Skeletal muscle satellite cell (primary cell): ENCODE data around the gene UBC.
A peak's percentile ranks its signal among the peaks of the same experiment; 100 is the strongest.
"Not testable (repeated sequence)": the region's sequence is repeated elsewhere in the genome, so short reads cannot be mapped to it uniquely, and the experiment has no call there.

ENCODE experiments used
- H3K27me3 ChIP-seq: 2 replicates; pipeline ENCODE4 v1.7.0; 2013; ENCODE audit warnings: low read length; ENCODE audit not compliant: control insufficient read depth, insufficient read depth
- H3K36me3 ChIP-seq: 2 replicates; pipeline ENCODE4 v1.7.0; 2013; ENCODE audit warnings: mild to moderate bottlenecking, control low read depth, low read length; ENCODE audit not compliant: insufficient read depth
- H3K4me1 ChIP-seq: 2 replicates; pipeline ENCODE4 v1.7.0; 2013; ENCODE audit warnings: low read length; ENCODE audit not compliant: control insufficient read depth, insufficient read depth
- H3K4me2 ChIP-seq: 2 replicates; pipeline ENCODE4 v1.7.0; 2013; ENCODE audit warnings: mild to moderate bottlenecking, low read length
- H3K4me3 ChIP-seq: 2 replicates; pipeline ENCODE4 v1.7.0; 2013; ENCODE audit warnings: low read length
- H3K9ac ChIP-seq: 2 replicates; pipeline ENCODE4 v1.7.0; 2013; ENCODE audit warnings: mild to moderate bottlenecking, low read depth, low read length, moderate library complexity
- H3K9me3 ChIP-seq: replicated peaks from 2 replicates; pipeline ENCODE4 v1.7.0; 2013; ENCODE audit warnings: mild to moderate bottlenecking, control low read depth, low read length

UBC gene

DNA sequence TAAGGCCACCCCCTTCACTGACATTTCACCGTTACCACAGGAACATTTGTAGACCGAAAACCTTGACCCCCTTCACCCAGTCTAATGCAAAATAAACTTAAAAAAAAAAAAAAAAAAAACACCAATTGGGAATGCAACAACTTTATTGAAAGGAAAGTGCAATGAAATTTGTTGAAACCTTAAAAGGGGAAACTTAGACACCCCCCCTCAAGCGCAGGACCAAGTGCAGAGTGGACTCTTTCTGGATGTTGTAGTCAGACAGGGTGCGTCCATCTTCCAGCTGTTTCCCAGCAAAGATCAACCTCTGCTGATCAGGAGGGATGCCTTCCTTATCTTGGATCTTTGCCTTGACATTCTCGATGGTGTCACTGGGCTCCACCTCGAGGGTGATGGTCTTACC, 2.9 kb downstream of the UBC start:
- Histone ChIP-seq H3K9ac (peak overlapping the region; percentile 62), H3K4me1 (peaks cover 14% of the 10 kb centered on the region), H3K4me3 (peak overlapping the region; percentile 67), H3K36me3 (peaks cover 30% of the 10 kb centered on the region), H3K4me2 (peak overlapping the region; percentile 87)
- H3K9me3 ChIP-seq, H3K27me3 ChIP-seq: not testable (repeated sequence)

DNA sequence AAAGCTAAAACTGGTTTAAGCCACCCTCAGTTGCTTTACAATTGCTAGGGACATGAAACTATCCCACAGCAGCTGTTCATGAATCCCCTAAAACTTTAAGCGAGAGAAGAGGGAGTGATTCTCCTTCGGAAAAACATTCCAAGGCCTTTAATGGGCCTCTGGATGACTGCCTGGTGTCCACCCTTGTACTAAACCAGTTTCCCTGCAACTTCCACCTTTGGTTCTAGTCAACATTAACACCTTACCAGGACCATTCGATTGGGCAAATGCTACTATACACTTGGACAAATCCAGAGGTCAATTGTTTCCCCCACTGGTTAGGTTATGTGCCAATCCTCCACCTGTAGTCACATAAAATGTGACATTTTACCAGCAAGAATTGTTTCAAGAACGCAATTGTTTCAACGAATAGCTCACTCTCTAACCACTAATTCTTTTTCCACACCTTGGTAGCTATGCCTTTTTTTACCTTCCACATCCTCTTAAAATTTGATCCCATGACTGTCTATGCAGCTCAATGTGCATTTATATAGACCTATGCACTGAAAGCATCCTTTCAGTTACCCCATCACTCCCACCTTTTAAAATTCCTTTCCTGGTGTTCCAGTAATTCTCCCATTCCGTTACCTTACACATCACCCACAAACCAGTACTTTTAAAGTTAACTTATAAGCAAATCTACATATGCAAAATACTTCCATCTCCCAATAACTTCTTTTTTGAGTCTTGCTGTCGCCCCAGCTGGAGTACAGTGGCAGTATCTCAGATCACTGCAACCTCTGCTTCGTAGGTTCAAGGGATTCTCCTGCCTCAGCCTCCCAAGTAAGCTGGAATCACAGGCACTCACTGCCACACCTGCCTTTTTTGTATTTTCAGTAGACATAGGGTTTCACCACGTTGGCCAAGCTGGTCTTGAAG, 3.6 kb downstream of the UBC start:
- Histone ChIP-seq H3K9ac (peak overlapping the region; percentile 62), H3K27me3 (no peaks in the 10 kb centered on the region), H3K9me3 (no peaks in the 10 kb centered on the region), H3K36me3 (peaks cover 30% of the 10 kb centered on the region), H3K4me2 (peak overlapping the region; percentile 87), H3K4me3 (peak overlapping the region; percentile 67), H3K4me1 (peaks cover 12% of the 10 kb centered on the region)

GRCh38 chr12:124909831-124910560, 4.5 kb downstream of the UBC start:
- H3K4me2 ChIP-seq = peak overlapping the region; percentile 87
- peak overlapping the region; percentile 62 for H3K9ac ChIP-seq
- no peaks in the 10 kb centered on the region for H3K9me3 ChIP-seq
- peaks cover 30% of the 10 kb centered on the region for H3K36me3 ChIP-seq
- H3K4me1 ChIP-seq = peaks cover 13% of the 10 kb centered on the region
- no peaks in the 10 kb centered on the region for H3K27me3 ChIP-seq
- H3K4me3 ChIP-seq = peak overlapping the region; percentile 67

DNA sequence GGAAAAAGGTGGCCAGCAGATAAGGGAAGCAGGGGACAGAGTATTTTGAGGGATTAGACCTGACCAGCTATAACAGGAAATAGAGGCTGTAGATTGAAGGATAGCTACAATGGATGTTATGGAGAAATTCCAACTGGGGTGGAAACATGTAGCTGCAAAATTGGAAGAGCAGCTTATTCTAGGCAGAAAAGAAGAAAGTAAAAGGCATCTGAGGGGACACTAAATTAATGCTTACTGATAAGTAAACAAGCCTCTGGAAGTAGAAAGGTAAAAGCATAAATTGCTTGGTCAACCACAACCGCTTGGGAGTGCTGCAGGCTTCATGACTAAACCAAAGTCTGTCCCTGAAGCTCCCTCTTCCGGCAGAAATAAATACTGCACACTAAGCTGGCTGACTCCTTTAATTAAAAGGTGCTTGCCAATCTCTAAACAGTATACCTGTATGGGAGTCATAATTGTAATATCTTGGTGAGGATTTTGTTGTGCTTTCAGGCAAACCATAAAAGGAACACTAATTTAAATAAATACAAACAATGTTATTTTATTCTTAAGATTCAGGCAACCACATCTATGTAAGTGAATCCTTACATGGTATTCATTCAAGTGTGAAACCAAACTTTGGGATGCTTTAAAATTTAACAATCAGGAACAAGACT, 7.7 kb downstream of the UBC start:
- Histone ChIP-seq H3K27me3 (no peaks in the 10 kb centered on the region), H3K36me3 (peaks cover 13% of the 10 kb centered on the region), H3K4me2 (no peak overlapping the region), H3K4me1 (peaks cover 21% of the 10 kb centered on the region), H3K9me3 (no peaks in the 10 kb centered on the region), H3K4me3 (no peak overlapping the region), H3K9ac (no peak overlapping the region)

DNA sequence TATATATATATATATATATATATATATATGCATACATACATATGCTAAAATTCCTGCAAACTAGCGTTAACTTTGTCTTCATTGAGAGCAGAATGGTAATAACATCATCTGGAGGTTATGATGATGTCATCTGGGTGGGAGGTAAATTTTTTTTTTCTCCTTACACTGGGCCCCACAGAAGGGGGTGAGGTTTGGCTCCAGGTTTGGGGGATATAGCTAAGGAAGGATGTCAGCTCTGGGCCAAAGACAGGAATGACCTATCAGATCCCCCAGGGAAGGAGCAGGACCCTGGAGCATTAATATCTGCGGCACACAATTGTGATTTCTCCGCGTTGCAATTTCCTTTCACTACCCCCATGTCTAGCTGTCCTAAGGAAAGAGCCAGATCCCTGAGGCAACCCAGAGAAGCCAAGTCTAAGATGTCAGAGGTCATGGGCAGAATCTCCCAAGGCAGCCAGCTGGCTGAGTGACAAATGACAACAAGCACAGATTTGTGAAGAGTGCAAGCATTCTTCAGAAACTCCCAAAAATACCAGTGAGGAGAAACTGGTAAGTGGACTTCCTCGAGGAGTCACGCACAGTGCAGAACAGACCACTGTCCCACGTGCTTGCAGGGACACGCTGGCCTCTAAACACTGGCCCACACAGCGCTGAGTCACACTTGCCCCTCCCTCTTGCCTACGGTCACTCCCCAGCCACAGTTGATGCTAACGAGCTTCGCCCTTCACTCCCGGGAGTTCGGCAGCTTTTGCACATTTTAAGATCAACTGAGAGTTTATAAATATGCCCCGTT, 9.9 kb downstream of the UBC start:
- no peaks in the 10 kb centered on the region for H3K27me3 ChIP-seq
- H3K9ac ChIP-seq = peak overlapping the region; percentile 48
- no peaks in the 10 kb centered on the region for H3K9me3 ChIP-seq
- H3K4me1 ChIP-seq = peaks cover 13% of the 10 kb centered on the region
- peak overlapping the region; percentile 59 for H3K4me2 ChIP-seq
- H3K4me3 ChIP-seq = peak overlapping the region; percentile 1
- H3K36me3 ChIP-seq = no peaks in the 10 kb centered on the region

GRCh38 chr12:124902916-124903315, 11.5 kb downstream of the UBC start:
- Histone ChIP-seq H3K9ac (no peak overlapping the region), H3K4me1 (peaks cover 20% of the 10 kb centered on the region), H3K27me3 (no peaks in the 10 kb centered on the region), H3K36me3 (no peaks in the 10 kb centered on the region), H3K4me2 (no peak overlapping the region), H3K9me3 (no peaks in the 10 kb centered on the region), H3K4me3 (no peak overlapping the region)

- Histone ChIP-seq H3K4me1 (peaks cover 16% of the 10 kb centered on the region), H3K4me2 (no peak overlapping the region), H3K27me3 (no peaks in the 10 kb centered on the region), H3K9me3 (no peaks in the 10 kb centered on the region), H3K9ac (no peak overlapping the region), H3K36me3 (no peaks in the 10 kb centered on the region), H3K4me3 (no peak overlapping the region)
Measured at GRCh38 chr12:124901003-124901402, 13.4 kb downstream of the UBC start.

GRCh38 chr12:124900345-124900795, 14.1 kb downstream of the UBC start:
- not testable (repeated sequence) for H3K9me3 ChIP-seq, H3K9ac ChIP-seq, H3K4me2 ChIP-seq, H3K36me3 ChIP-seq, H3K4me3 ChIP-seq, H3K27me3 ChIP-seq
- H3K4me1 ChIP-seq = peaks cover 16% of the 10 kb centered on the region

DNA sequence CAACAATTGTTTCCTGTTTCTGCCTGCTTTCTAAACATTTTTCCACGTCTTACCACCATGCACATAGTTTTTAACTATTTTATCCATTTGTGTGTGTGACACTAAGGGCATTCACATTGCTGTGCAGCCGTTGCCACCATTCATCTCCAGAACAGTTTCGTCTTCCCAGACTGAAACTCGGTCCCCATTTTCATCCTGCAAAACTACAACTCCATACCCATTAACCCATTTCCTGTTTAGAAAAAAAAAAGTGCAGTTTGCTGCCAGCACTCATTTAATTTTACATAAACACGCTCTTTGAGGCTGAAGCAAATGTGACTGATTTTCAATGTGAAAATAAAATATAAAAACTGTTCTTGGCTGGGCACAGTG, 15.5 kb downstream of the UBC start:
- H3K36me3 ChIP-seq = no peaks in the 10 kb centered on the region
- no peak overlapping the region for H3K9ac ChIP-seq
- H3K4me3 ChIP-seq = peak overlapping the region; percentile 10
- no peaks in the 10 kb centered on the region for H3K9me3 ChIP-seq
- no peaks in the 10 kb centered on the region for H3K27me3 ChIP-seq
- peaks cover 7% of the 10 kb centered on the region for H3K4me1 ChIP-seq
- peak overlapping the region; percentile 46 for H3K4me2 ChIP-seq

DNA sequence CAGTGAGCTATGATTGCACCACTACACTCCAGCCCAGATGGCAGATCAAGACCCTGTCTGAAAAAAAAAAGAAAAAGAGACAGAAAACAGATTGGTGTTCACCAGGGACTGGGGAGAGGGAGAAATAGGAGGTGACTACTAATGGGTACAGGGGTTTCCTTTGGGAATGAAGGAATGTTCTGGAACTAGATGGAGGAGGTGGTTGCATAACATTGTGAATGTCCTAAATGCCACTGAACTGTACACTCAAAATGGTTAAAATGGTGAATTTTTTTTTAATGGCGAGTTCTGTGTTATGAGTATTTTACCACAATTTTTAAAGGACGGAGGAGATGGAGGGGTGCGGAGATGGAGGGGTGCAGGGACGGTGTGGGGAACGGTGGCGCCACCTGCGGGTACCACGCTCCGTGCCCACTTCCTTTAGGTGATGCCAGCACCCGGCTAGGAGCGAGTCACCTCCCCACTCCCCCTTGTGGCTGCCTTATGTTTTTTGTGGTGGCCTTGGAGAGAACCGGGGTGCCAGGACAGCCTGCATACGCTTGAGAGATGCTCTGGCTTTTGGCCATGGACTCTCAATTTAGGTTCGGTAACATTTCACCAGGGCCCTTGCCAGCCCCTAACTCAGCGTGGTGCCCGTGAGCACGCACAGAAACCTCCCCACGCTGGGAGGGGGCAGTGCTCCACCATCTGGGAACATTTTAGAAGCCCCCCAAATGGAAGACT, 16.1 kb downstream of the UBC start:
- H3K4me3 ChIP-seq = no peak overlapping the region
- peaks cover 7% of the 10 kb centered on the region for H3K4me1 ChIP-seq
- no peak overlapping the region for H3K9ac ChIP-seq
- H3K36me3 ChIP-seq = no peaks in the 10 kb centered on the region
- H3K27me3 ChIP-seq = no peaks in the 10 kb centered on the region
- peak overlapping the region; percentile 46 for H3K4me2 ChIP-seq
- H3K9me3 ChIP-seq = no peaks in the 10 kb centered on the region
